DND-41 (cell line): ENCODE data around the gene A1BG.

Experiments
- CTCF ChIP-seq: IDR thresholded peaks from 2 replicates; pipeline ENCODE4 v1.5.1; 2012; ENCODE audit warnings: borderline replicate concordance, low read length, moderate library complexity, mild to moderate bottlenecking; ENCODE audit not compliant: poor library complexity, severe bottlenecking; ENCODE audit errors: extremely low read depth
- EZH2 ChIP-seq: IDR thresholded peaks from 3 replicates; pipeline ENCODE4 v1.6.1; 2012; ENCODE audit warnings: borderline replicate concordance, low read depth, mild to moderate bottlenecking, moderate library complexity, low read length, inconsistent platforms; ENCODE audit not compliant: severe bottlenecking

- no peak for TF ChIP-seq CTCF
- no peak for TF ChIP-seq EZH2
Measured at GRCh38 chr19:58353717-58354477, 605 bp upstream of the A1BG start.
